Measurements from ENCODE around the gene GMPR.

The GMPR gene

DNA sequence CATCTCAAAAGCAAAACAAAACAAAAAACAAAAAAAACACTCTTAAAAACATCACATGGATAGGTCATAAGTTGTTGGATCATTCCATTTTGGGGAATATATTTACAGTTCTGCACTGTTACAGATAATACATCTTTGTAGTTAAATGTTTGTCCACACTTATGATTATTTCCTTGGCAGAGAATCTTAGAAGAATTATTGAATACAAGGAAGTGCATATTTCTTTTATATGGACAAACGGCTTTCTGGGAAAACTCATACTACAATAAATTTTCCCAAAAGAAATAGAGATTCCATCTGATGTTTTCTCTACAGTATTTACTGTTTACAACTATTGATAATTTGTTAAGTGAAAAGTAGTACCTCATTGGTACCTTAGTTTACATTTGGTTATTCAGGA is 33.8 kb downstream of the GMPR start:
- no peak for DNase-seq (ENCODE audit: low read depth)

GRCh38 chr6:16273256-16273655 is 34.9 kb downstream of the GMPR start:
- DNase-seq (ENCODE audit: low read depth), result no peak

GRCh38 chr6:16274483-16274882 is 36.1 kb downstream of the GMPR start:
- DNase-seq (ENCODE audit: low read depth), result no peak

DNA sequence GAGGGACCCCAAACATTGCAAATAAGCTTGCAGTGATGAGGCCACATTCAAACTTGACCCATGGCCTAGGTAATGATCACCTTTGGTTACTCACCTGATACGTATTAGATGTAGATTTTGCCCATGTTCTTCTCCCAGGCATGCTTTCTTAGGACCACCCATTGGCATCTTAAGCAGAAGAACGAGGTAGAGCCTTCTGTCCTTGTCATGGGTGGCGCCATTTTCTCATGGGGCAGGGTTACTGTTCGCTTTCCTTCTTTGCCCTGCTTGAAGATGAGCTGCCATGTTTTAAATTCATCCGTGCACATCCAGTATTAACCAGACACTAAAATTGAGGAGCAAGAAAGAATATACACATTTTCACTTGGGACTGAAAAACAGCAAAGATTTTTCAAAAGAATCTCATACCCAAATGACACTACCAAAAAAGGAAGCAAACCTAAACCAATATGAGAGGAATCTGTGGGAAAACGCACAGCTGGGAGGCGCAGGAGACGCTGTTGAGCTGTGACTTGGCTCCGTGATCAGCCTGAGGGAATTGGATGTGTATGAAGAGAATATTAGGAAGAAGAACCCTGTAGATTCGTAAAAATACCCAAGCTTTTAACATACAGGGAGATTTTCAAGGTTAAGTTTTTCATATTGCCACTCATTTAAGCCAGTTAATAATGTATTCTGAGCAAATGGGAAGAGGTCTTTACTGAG is 36.6 kb downstream of the GMPR start:
- no peak for DNase-seq (ENCODE audit: low read depth)

- no peak for DNase-seq (ENCODE audit: low read depth)
Observed at GRCh38 chr6:16277101-16277981, 39.0 kb downstream of the GMPR start.

DNA sequence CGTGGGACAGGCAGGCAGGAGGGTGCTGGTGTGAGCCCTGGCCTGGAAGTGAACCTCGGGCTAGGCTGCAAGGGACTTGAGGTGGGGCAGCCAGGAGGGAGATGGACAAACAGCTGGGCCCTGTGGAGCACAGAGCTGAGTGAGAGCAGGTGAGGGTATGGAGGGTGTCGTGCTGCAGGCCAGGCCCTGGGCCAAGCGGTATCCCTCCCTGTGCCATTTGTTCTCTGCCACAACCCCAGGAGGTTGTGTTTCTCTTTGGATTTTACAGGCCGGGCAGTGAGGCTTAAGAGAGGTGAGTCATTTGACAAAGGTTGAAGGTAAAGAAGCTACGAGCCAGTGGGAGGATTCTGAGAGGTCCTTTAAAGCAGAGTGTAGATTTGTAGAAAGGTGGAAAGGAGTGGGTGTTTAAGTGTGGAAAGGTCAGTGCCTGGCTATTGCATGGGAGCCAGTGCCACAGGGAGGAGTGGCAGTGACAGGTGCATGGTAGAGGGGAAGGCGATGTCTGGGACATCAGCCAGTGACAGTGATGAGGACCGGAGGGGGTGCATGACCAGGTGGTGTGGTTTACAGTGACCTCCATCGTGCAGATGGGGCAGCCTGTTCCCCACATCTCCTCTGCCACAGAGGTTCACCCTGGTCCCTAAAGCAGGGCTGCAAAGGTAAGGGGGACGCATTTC is 39.8 kb downstream of the GMPR start:
- no peak for DNase-seq (ENCODE audit: low read depth)

GRCh38 chr6:16278750-16279149 is 40.4 kb downstream of the GMPR start:
- no peak for DNase-seq (ENCODE audit: low read depth)

DNA sequence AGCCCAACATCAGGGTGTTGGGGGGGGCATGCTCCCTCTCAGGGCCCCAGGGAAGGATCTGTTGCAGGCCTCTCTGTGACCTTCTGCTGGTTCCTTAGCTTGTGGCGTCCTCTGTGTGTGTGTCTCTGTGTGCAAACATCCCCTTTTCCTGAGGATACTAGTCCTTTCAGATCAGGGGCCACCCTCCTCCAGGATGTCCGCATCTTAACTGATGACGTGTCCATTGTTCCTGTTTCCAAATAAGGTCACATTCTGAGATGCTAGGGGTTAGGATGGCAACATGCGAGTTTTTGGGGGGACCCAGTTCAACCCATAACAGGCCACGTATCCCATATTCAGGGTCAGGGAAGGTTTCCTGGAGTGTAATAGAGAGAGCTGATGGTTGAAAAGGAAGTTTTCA is 40.9 kb downstream of the GMPR start:
- no peak for DNase-seq (ENCODE audit: low read depth)

- no peak for DNase-seq (ENCODE audit: low read depth)
Observed at GRCh38 chr6:16282370-16282769, 44.0 kb downstream of the GMPR start.

DNA sequence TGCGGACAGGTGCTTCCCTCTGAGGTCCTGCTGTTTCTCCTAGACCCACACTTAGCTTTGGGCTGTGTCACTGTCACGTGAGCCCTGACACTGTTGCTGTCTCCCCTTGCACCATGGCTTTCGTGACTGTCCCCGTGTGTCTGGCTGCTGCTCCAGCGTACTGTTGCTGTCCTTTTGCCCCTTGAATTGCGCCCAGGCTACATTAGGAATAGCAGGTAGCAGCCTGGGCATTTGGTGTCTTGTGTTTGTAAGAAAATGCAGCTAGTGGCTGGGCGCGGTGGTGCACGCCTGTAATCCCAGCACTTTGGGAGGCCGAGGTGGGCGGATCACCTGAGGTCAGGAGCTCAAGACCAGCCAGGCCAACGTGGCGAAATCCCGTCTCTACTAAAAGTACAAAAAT is 46.1 kb downstream of the GMPR start:
- DNase-seq (ENCODE audit: low read depth), result no peak

DNA sequence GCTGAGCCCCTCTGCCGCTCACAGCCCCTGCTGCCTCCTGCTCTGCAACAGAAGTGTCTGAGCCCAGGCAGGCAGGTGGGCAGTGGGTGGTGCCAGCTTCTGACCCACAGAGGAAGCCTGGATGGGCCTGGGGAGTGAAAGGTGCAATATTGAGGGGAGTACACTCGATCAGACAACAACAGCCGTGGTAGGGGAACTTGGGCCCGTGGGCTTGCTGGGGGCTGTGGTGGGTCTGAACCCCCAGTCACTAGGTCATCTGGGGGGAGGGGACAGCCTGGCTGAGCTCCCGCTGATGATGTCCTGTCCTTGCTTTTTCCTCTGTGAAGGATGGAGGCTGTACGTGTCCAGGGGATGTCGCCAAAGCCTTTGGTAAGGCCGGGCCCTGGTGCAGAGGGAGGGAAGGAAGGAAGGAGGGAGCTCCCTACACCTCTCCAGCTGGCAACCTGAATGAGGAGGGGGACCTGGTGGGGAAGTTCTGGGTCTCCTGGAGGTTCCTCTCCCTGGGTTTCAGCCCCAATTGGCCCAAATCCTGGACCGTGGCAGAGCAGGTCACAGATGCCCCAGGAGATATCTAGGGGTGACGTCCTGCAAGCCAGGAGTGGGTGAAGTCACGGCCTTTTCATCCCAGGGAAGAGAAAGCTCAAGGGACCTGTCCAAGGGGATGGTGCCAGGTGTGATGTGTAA is 47.2 kb downstream of the GMPR start:
- no peak for DNase-seq (ENCODE audit: low read depth)

GRCh38 chr6:16286151-16286522 is 47.8 kb downstream of the GMPR start:
- DNase-seq (ENCODE audit: low read depth), result no peak

DNA sequence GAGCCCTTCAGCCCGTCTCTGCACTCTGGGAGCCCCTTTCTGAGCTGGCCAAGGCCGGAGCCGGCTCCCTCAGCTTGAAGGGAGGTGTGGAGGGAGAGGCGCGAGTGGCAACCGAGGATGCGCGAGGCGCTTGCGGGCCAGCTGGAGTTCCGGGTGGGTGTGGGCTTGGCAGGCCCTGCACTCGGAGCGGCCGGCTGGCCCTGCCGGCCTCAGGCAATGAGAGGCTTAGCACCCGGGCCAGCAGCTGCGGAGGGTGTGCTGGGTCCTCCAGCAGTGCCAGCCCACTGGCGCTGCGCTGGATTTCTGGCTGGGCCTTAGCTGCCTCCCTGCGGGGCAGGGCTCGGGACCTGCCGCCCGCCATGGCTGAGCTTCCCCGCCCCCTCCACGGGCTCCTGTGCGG is 49.8 kb downstream of the GMPR start:
- no peak for DNase-seq (ENCODE audit: low read depth)

GRCh38 chr6:16291739-16292138 is 53.4 kb downstream of the GMPR start:
- DNase-seq (ENCODE audit: low read depth), result no peak

- DNase-seq (ENCODE audit: low read depth), result no peak
Observed at GRCh38 chr6:16292432-16292831, 54.0 kb downstream of the GMPR start.

DNA sequence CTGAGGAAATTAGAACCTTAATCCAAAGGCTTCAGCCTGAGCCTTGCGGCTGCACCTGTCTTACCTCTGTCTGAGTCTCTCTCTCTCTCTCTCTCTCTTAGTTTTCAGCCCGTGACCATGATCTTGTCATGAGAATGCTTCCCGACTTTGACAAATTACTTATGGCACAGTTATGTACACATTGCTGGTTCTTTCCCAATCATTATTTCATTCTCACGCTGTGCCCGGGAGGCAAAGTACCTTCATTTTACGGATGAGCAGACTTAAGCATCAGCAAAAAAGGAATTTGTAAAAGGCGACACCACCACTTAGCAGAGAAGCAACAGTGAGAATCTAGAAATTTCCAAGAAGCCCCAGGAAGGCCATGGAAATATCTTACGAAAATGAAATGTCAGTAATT is 54.6 kb downstream of the GMPR start:
- DNase-seq (ENCODE audit: low read depth), result no peak

GRCh38 chr6:16294371-16294770 is 56.0 kb downstream of the GMPR start:
- no peak for DNase-seq (ENCODE audit: low read depth)

DNA sequence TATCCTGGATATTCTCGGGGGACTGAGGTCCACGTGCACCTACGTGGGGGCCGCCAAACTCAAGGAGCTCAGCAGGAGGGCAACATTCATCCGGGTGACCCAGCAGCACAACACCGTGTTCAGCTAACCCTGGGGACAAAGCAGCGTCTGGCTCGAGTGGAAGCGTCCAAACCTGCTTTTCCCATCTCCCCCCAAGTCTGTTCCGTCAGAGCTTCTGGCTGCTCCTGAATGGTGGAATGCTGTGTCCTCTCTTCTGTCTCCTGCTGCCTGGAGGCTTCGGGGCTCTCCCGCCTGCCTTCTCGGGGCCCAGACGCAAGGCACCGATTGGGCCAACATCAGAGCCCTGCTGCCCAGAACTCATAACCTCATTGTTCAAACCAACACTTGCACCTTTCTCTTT is 56.7 kb downstream of the GMPR start:
- DNase-seq (ENCODE audit: low read depth), result no peak

DNA sequence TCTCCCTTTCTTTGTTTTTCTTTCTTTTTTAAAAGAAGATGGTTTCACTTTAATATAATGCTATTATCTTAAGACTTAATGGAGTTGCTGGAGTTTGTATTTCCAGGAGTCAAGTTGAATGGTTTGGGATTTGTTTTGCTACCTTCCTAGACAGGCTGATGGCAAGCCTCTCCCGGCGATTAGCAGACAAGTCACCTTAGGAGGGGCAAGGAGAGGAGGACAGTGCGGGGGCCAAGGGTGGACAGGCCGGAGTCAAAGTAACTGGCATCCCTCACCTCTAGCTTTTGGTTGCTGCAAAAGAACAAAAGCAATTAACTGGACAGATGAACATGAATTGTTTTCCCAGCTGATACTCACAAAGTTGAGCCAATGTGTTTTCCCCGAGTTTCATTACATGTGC is 57.1 kb downstream of the GMPR start:
- no peak for DNase-seq (ENCODE audit: low read depth)

GRCh38 chr6:16296061-16296670 is 57.8 kb downstream of the GMPR start:
- DNase-seq (ENCODE audit: low read depth), result no peak

GRCh38 chr6:16299861-16300260 is 61.5 kb downstream of the GMPR start:
- DNase-seq (ENCODE audit: low read depth), result no peak

GRCh38 chr6:16301511-16301910 is 63.1 kb downstream of the GMPR start:
- DNase-seq (ENCODE audit: low read depth), result no peak
